ENCODE measurements around the gene TSTD2.

GRCh38 chr9:97551308-97551707, 81.9 kb downstream of the TSTD2 start:
- TF ChIP-seq RARB (CRISPR knock-in tag; IDR thresholded peaks at IDR 0.05) (no peak), ESRRG (CRISPR knock-in tag; IDR thresholded peaks at IDR 0.05) (no peak), CREB5 (CRISPR knock-in tag; IDR thresholded peaks at IDR 0.05; ENCODE audit: low read depth) (no peak), GLIS3 (CRISPR knock-in tag; IDR thresholded peaks at IDR 0.05) (no peak), ZC3H10 (CRISPR knock-in tag; IDR thresholded peaks at IDR 0.05) (no peak), ZNF565 (CRISPR knock-in tag; conservative IDR thresholded peaks at IDR 0.05; ENCODE audit: low read depth) (no peak), SNAI2 (CRISPR knock-in tag; IDR thresholded peaks at IDR 0.05) (no peak), ISL1 (CRISPR knock-in tag; IDR thresholded peaks at IDR 0.05) (no peak), TOX (CRISPR knock-in tag; IDR thresholded peaks at IDR 0.05; ENCODE audit: borderline replicate concordance) (no peak)
- TF ChIP-seq, protein P1, sequence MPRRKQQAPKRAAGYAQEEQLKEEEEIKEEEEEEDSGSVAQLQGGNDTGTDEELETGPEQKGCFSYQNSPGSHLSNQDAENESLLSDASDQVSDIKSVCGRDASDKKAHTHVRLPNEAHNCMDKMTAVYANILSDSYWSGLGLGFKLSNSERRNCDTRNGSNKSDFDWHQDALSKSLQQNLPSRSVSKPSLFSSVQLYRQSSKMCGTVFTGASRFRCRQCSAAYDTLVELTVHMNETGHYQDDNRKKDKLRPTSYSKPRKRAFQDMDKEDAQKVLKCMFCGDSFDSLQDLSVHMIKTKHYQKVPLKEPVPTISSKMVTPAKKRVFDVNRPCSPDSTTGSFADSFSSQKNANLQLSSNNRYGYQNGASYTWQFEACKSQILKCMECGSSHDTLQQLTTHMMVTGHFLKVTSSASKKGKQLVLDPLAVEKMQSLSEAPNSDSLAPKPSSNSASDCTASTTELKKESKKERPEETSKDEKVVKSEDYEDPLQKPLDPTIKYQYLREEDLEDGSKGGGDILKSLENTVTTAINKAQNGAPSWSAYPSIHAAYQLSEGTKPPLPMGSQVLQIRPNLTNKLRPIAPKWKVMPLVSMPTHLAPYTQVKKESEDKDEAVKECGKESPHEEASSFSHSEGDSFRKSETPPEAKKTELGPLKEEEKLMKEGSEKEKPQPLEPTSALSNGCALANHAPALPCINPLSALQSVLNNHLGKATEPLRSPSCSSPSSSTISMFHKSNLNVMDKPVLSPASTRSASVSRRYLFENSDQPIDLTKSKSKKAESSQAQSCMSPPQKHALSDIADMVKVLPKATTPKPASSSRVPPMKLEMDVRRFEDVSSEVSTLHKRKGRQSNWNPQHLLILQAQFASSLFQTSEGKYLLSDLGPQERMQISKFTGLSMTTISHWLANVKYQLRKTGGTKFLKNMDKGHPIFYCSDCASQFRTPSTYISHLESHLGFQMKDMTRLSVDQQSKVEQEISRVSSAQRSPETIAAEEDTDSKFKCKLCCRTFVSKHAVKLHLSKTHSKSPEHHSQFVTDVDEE (CRISPR knock-in tag; IDR thresholded peaks at IDR 0.05) = no peak
